Hepatocyte (in vitro differentiated cells): ENCODE results near the gene CWC27.

Source experiments
- CTCF ChIP-seq: fragments of 200-600 bp; sonication (generic); IDR thresholded peaks from 2 replicates; pipeline ENCODE4 v1.5.1; 2016; ENCODE audit warnings: antibody characterized with exemption, mild to moderate bottlenecking; ENCODE audit not compliant: poor library complexity
- EZH2 ChIP-seq: fragments of 200-600 bp; sonication (generic); IDR thresholded peaks from 2 replicates; pipeline ENCODE4 v1.6.1; 2016; ENCODE audit warnings: antibody characterized with exemption, mild to moderate bottlenecking, borderline replicate concordance
- EZH2phosphoT487 ChIP-seq: fragments of 200-600 bp; sonication (generic); IDR thresholded peaks from one replicate; pipeline ENCODE4 v1.6.1; 2018; ENCODE audit warnings: antibody characterized with exemption, mild to moderate bottlenecking, low read depth, moderate library complexity; ENCODE audit not compliant: unreplicated experiment, severe bottlenecking

- TF ChIP-seq CTCF: no peak
- TF ChIP-seq EZH2: no peak
- no peak for TF ChIP-seq EZH2phosphoT487
Observed at GRCh38 chr5:64979531-64979930, 210.8 kb downstream of the CWC27 start.
